Measurements from ENCODE around the gene CLSTN1.

CLSTN1 gene

DNA sequence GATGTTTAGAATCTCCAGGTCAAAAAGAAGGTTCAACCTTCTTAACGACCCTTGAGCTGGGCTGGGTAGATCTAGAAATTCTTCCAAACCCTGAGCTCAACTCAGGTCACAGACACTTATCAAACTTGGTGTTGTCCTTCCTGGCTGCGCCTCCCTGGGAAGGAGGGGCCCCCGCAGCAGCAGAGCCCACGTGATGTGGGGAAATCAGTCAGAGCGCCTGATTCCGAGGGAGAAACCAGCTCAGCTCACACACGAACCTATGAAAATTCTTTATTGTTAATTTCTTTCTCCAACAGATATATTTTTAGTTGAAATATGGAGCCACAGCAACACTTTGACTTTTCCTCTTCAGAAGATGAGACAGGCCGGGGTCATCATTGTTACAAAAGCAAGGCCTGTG, 24.3 kb upstream of the CLSTN1 start:
- no peaks in the 10 kb centered on the region for H3K36me3 ChIP-seq
- TF ChIP-seq, protein P1, sequence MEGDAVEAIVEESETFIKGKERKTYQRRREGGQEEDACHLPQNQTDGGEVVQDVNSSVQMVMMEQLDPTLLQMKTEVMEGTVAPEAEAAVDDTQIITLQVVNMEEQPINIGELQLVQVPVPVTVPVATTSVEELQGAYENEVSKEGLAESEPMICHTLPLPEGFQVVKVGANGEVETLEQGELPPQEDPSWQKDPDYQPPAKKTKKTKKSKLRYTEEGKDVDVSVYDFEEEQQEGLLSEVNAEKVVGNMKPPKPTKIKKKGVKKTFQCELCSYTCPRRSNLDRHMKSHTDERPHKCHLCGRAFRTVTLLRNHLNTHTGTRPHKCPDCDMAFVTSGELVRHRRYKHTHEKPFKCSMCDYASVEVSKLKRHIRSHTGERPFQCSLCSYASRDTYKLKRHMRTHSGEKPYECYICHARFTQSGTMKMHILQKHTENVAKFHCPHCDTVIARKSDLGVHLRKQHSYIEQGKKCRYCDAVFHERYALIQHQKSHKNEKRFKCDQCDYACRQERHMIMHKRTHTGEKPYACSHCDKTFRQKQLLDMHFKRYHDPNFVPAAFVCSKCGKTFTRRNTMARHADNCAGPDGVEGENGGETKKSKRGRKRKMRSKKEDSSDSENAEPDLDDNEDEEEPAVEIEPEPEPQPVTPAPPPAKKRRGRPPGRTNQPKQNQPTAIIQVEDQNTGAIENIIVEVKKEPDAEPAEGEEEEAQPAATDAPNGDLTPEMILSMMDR (IDR thresholded peaks at IDR 0.05; ENCODE audit: low read depth, low read length), result no peak
- no peaks in the 10 kb centered on the region for H3K4me1 ChIP-seq
- no peak overlapping the region for H3K4me3 ChIP-seq (ENCODE audit: low read depth, low read length)
- DNase-seq, result no peak
- no peaks in the 10 kb centered on the region for H3K27me3 ChIP-seq
- H3K9me3 ChIP-seq, result no peaks in the 10 kb centered on the region

DNA sequence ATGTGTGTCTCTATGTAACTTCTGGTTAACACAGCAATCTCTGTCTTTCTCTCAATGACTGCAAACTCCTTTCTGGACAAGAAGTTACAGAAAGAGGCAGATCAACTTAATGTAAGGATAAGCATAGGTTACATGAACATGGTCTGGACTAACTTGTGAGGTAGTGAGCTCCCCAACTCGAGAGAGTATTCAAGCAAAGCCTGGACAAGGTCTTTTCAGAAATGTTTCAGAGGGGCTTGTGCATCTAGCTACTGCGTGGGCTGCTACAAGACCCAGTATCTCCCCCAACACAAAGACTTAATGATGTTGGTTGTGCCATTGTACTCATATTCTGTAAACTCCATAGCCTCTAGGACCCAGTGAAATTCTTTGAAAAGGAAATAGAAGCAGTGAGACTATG, 23.5 kb upstream of the CLSTN1 start:
- no peak for DNase-seq
- Histone ChIP-seq H3K36me3 (no peaks in the 10 kb centered on the region), H3K27me3 (no peaks in the 10 kb centered on the region), H3K4me3 (ENCODE audit: low read depth, low read length) (no peak overlapping the region), H3K4me1 (no peaks in the 10 kb centered on the region), H3K9me3 (no peaks in the 10 kb centered on the region)
- TF ChIP-seq, protein P1 (IDR thresholded peaks at IDR 0.05; ENCODE audit: low read depth, low read length), result no peak

DNA sequence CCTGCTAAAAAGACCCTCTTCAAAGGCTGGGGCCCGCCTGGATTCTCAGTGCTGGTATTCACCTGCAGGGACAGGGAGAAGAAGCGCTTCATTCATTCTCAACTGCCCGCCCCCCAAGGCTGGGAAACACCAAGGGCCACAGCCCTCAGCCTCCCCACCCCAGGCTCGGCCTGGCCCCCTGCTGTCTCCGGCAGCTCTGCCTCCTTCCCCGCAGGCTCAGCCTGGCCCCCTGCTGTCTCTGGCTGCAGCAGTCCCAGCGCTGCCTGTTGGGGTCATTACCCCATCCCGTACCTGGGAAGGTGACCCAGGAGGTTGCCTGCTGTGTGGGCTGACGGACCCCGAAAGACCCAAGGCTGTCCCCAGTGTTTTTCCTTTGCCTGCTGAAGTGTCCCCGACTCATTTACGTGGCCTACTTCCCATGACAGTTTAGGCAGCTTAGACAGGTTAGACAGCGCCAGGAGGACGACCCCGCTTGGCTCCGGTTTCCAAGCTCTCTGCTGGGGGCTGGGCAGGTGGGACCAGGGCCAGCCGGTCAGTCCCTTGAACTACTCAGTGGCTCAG, 22.9 kb upstream of the CLSTN1 start:
- H3K9me3 ChIP-seq, result no peaks in the 10 kb centered on the region
- no peaks in the 10 kb centered on the region for H3K4me1 ChIP-seq
- H3K4me3 ChIP-seq (ENCODE audit: low read depth, low read length), result no peak overlapping the region
- no peaks in the 10 kb centered on the region for H3K36me3 ChIP-seq
- no peak for DNase-seq
- H3K27me3 ChIP-seq, result no peaks in the 10 kb centered on the region
- TF ChIP-seq, protein P1 (IDR thresholded peaks at IDR 0.05; ENCODE audit: low read depth, low read length), result no peak

DNA sequence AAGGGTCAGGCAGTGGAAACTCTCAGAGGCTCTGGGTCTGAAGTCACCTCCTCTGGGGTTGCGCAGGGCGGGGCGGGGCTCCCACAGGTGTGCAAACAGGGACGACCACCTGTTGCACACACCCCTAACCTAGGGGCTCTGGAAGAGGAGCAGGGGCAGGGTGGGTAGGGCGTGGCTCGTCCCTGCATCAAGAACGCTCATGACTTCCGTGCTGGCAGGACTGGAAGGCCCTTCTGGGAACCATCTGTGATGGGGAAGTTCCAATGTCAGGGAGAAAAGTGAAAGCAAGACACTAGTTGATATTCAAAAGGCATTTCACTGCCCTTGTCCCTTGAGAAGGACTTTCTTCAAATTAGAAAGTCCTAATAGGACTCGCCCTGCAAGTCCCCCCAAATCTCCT, 22.1 kb upstream of the CLSTN1 start:
- H3K36me3 ChIP-seq, result no peaks in the 10 kb centered on the region
- H3K9me3 ChIP-seq, result no peaks in the 10 kb centered on the region
- no peaks in the 10 kb centered on the region for H3K27me3 ChIP-seq
- TF ChIP-seq, protein P1 (IDR thresholded peaks at IDR 0.05; ENCODE audit: low read depth, low read length), result no peak
- H3K4me3 ChIP-seq (ENCODE audit: low read depth, low read length), result no peak overlapping the region
- H3K4me1 ChIP-seq, result no peaks in the 10 kb centered on the region
- no peak for DNase-seq

DNA sequence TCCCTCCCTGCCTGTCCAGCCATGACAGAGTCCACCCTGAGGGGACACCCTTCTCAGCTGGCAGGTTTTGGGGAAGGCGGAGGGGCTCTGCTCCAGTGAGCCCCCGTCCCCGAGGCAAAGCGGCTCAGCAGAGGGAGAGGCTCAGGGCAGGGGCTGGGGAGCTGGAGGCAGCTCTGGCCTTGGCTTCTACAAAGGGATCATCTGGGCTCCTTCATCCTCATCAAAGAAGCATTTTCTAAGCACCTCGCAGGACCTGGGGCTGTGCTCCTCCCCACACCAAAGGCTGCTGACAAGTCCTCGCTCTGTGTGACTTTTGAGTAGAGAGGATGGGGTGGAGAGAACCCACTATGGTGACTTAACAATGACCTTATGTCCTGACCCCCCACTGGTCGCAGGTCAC, 21.0 kb upstream of the CLSTN1 start:
- TF ChIP-seq, protein P1 (IDR thresholded peaks at IDR 0.05; ENCODE audit: low read depth, low read length), result no peak
- Histone ChIP-seq H3K36me3 (no peaks in the 10 kb centered on the region), H3K27me3 (no peaks in the 10 kb centered on the region), H3K4me1 (no peaks in the 10 kb centered on the region), H3K9me3 (no peaks in the 10 kb centered on the region), H3K4me3 (ENCODE audit: low read depth, low read length) (no peak overlapping the region)
- no peak for DNase-seq

DNA sequence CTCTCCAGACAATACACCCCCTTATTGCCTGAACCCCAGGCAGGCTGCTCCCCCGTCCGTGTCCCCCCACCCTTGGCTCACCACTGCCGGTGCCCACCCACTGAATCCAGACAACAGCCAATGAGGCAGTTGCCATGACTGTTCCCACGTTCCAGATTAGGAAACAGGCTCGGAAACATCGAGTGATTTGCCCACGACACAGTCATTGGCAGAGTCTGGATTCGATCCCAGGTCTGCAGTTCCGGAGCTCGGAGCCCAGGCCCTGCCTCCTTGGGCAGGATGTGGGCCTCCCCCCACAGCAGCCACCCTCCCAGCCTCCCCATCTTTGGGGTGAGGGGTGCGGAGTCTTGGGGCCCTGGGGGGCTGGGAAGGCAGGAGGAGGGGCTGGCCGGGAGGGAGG, 20.3 kb upstream of the CLSTN1 start:
- Histone ChIP-seq H3K36me3 (no peaks in the 10 kb centered on the region), H3K4me3 (ENCODE audit: low read depth, low read length) (no peak overlapping the region), H3K4me1 (no peaks in the 10 kb centered on the region), H3K9me3 (no peaks in the 10 kb centered on the region), H3K27me3 (no peaks in the 10 kb centered on the region)
- TF ChIP-seq, protein P1 (IDR thresholded peaks at IDR 0.05; ENCODE audit: low read depth, low read length), result no peak
- no peak for DNase-seq
